K562 (cell line): Measurements from ENCODE around the gene SYT14. TPM values are rescaled to one million over a fixed set of nuclear protein-coding genes. Genes with fewer than 3 reads are reported as not detected.

Experiments used
- ATAC-seq: fragments of 200-7000 bp; cut with Tn5 transposase; 3 replicates; pipeline ENCODE4 v1.9.1; 2020; ENCODE audit warnings: moderate library complexity
- BruUV-seq: library from RNA; stranded (reverse); fragments of 400-500 nt; replicated peaks from 2 replicates; lab custom pipeline; 2021; lab: Mats Ljungman, UMichigan
- CTCF ChIA-PET: fragments of 300-600 bp; formaldehyde crosslinking; extraction: SDS; loops from one replicate; lab custom pipeline; 2021; ENCODE audit warnings: low intra/inter-chr PET ratio; lab: Yijun Ruan, JAX
- POLR2A ChIA-PET: fragments of 300-600, 350-650 bp; sonication (Branson Sonifier 250); formaldehyde crosslinking; extraction: SDS; loops from one replicate; lab custom pipeline; 2021; ENCODE audit warnings: antibody characterized with exemption, inconsistent platforms; lab: Yijun Ruan, JAX
- DNase-seq, 4 experiments: peaks; one replicate each; pipeline versions ENCODE4 v3.0.0 to v3.0.0-alpha.2; 2011 to 2018; ENCODE audit warnings: low spot score in 3 of 4, mixed read lengths in 3 of 4; ENCODE audit errors: extremely low read depth in 1 of 4
- FAIRE-seq: peaks from 2 replicates; lab custom pipeline; 2011; peaks lifted over from hg19 to GRCh38; lab: Jason Lieb, UNC
- H2AFZ ChIP-seq: 2 replicates; pipeline ENCODE4 v1.6.0; 2011; ENCODE audit warnings: low read depth, low read length, control low read depth, inconsistent platforms
- H3K27ac ChIP-seq: fragments of 200-600 bp; 3 replicates; pipeline ENCODE4 v1.8.0; 2011; ENCODE audit warnings: low read depth, mild to moderate bottlenecking, control low read depth, inconsistent platforms, low read length, moderate library complexity, mixed read lengths; ENCODE audit errors: extremely low read depth
- H3K27me3 ChIP-seq, 2 experiments: fragments of 300-600 bp in 1 of 2; 2 replicates in 1 of 2; 3 replicates in 1 of 2; pipeline versions ENCODE4 v1.6.0 to v1.8.0; 2011; ENCODE audit warnings: inconsistent platforms in 2 of 2, low read length in 2 of 2, mild to moderate bottlenecking in 1 of 2, mixed read lengths in 1 of 2, moderate library complexity in 1 of 2; ENCODE audit not compliant: control insufficient read depth in 2 of 2, insufficient read depth in 2 of 2
- H3K36me3 ChIP-seq: fragments of 300-600 bp; 3 replicates; pipeline ENCODE4 v1.8.0; 2011; ENCODE audit warnings: mild to moderate bottlenecking, low read length, inconsistent platforms; ENCODE audit not compliant: control insufficient read depth, insufficient read depth
- H3K4me1 ChIP-seq, 2 experiments: fragments of 200-600 bp in 1 of 2; replicated peaks in 1 of 2; 2 replicates in 1 of 2; 3 replicates in 1 of 2; pipeline versions ENCODE4 v1.5.1 to v1.8.0; 2011; ENCODE audit warnings: inconsistent platforms in 2 of 2, low read length in 2 of 2, mild to moderate bottlenecking in 1 of 2, mixed read lengths in 1 of 2, moderate library complexity in 1 of 2; ENCODE audit not compliant: control insufficient read depth in 2 of 2, insufficient read depth in 2 of 2
- H3K4me2 ChIP-seq: 2 replicates; pipeline ENCODE4 v1.6.1; 2011; ENCODE audit warnings: low read length, control low read depth, inconsistent platforms, mixed read lengths; ENCODE audit not compliant: insufficient read depth
- H3K4me3 ChIP-seq: fragments of 200-600 bp; sonication (generic), shearing (Covaris generic); 2 replicates; pipeline ENCODE4 v1.5.1; 2016; ENCODE audit warnings: control low read depth, inconsistent platforms
- H3K79me2 ChIP-seq: fragments of 200-600 bp; 3 replicates; pipeline ENCODE4 v1.8.0; 2011; ENCODE audit warnings: low read length, inconsistent platforms; ENCODE audit not compliant: control insufficient read depth, insufficient read depth
- H3K9ac ChIP-seq, 2 experiments: 2 replicates each; pipeline versions ENCODE4 v1.6.0 to v1.6.1; 2011; ENCODE audit warnings: low read depth in 2 of 2, low read length in 2 of 2, control low read depth in 1 of 2, inconsistent platforms in 1 of 2, mild to moderate bottlenecking in 1 of 2, mixed read lengths in 1 of 2; ENCODE audit not compliant: insufficient read depth in 1 of 2
- H3K9me1 ChIP-seq: one replicate; pipeline ENCODE4 v1.6.0; 2011; ENCODE audit warnings: inconsistent platforms, mild to moderate bottlenecking, low read length, moderate library complexity; ENCODE audit not compliant: control insufficient read depth, insufficient read depth
- H3K9me3 ChIP-seq: replicated peaks from 2 replicates; pipeline ENCODE4 v1.5.1; 2011; ENCODE audit warnings: low read depth, low read length, inconsistent platforms; ENCODE audit not compliant: control insufficient read depth, insufficient read depth
- H4K20me1 ChIP-seq: replicated peaks from 2 replicates; pipeline ENCODE4 v1.6.1; 2011; ENCODE audit warnings: low read length, inconsistent platforms, mixed read lengths; ENCODE audit not compliant: control insufficient read depth, insufficient read depth
- BACH1 ChIP-seq: fragments of 200-800 bp; sonication (Bioruptor generic); IDR thresholded peaks from 2 replicates; pipeline ENCODE4 v1.6.1; 2016; ENCODE audit warnings: missing genetic modification characterization, missing compliant biosample characterization
- C11orf30 ChIP-seq: fragments of 450-650 bp; IDR thresholded peaks from 2 replicates; pipeline ENCODE4 v1.6.1; 2016; ENCODE audit warnings: low read depth, mild to moderate bottlenecking
- CREB3L1 ChIP-seq: fragments of 450-650 bp; IDR thresholded peaks from 2 replicates; pipeline ENCODE4 v1.6.1; 2014; ENCODE audit warnings: low read depth, mild to moderate bottlenecking, moderate library complexity, borderline replicate concordance
- DACH1 ChIP-seq: fragments of 450-650 bp; IDR thresholded peaks from 2 replicates; pipeline ENCODE4 v1.6.1; 2018; ENCODE audit not compliant: partially characterized antibody
- FOXA3 ChIP-seq, 2 experiments: fragments of 450-650 bp in 1 of 2; sonication (generic) in 1 of 2; formaldehyde crosslinking; IDR thresholded peaks in 1 of 2; conservative IDR thresholded peaks in 1 of 2; 2 replicates each; pipeline versions ENCODE4 v1.4.0 to v1.8.0; 2020 to 2022; ENCODE audit warnings: mild to moderate bottlenecking in 2 of 2, missing genetic modification reagents in 1 of 2
- NCOR1 ChIP-seq: fragments of 450-650 bp; IDR thresholded peaks from 2 replicates; pipeline ENCODE4 v1.6.1; 2016; ENCODE audit warnings: mild to moderate bottlenecking, moderate library complexity
- POLR2B ChIP-seq: fragments of 450-650 bp; IDR thresholded peaks from 2 replicates; pipeline ENCODE4 v1.6.1; 2018; ENCODE audit warnings: low read depth; ENCODE audit not compliant: partially characterized antibody
- POLR2G ChIP-seq: fragments of 200-400 bp; formaldehyde crosslinking; IDR thresholded peaks from 2 replicates; pipeline ENCODE4 v1.6.1; 2017; ENCODE audit warnings: low read depth, mild to moderate bottlenecking, antibody characterized with exemption, low read length, moderate library complexity
- PREB ChIP-seq: sonication (generic); formaldehyde crosslinking; IDR thresholded peaks from 2 replicates; pipeline ENCODE4 v1.8.1; 2023; ENCODE audit warnings: mild to moderate bottlenecking, missing genetic modification reagents
- PTRF ChIP-seq: fragments of 450-650 bp; IDR thresholded peaks from 2 replicates; pipeline ENCODE4 v1.6.1; 2016; ENCODE audit warnings: mild to moderate bottlenecking, missing genetic modification characterization, missing compliant biosample characterization
- RBM39 ChIP-seq: fragments of 200-400 bp; formaldehyde crosslinking; optimal IDR thresholded peaks from 2 replicates; pipeline ENCODE3; 2018; ENCODE audit warnings: low read depth, low read length
- RHOXF2B ChIP-seq: fragments of 250-450 bp; sonication (Bioruptor Pico); conservative IDR thresholded peaks from 2 replicates; pipeline ENCODE4 v1.5.1; 2021
- SLC30A9 ChIP-seq: fragments of 250-450 bp; sonication (Bioruptor Pico); IDR thresholded peaks from 2 replicates; pipeline ENCODE4 v1.8.0; 2022; ENCODE audit warnings: mild to moderate bottlenecking, moderate library complexity
- SNAPC5 ChIP-seq: fragments of 250-450 bp; sonication (Bioruptor Pico); IDR thresholded peaks from 2 replicates; pipeline ENCODE4 v1.8.0; 2021; ENCODE audit warnings: moderate library complexity, mild to moderate bottlenecking, inconsistent platforms
- ZZZ3 ChIP-seq: fragments of 450-650 bp; IDR thresholded peaks from 2 replicates; pipeline ENCODE4 v1.6.1; 2016; ENCODE audit warnings: antibody characterized with exemption, mild to moderate bottlenecking, moderate library complexity
- WGBS: fragments of 100-300 bp; shearing (Covaris generic); methylation state at CpG from one replicate; pipeline ENCODE4 v1.1.6; 2016; ENCODE audit warnings: low coverage, mixed read lengths; ENCODE audit not compliant: insufficient coverage; ENCODE audit errors: missing lambda C conversion rate; 5-methylcytosine and 5-hydroxymethylcytosine counted together
- in situ Hi-C: fragments of 300-500 bp; cut with MboI; formaldehyde crosslinking; loops from 4 replicates; pipeline ENCODE4 v1.15.0; 2018; ENCODE audit warnings: inconsistent platforms, mixed read lengths
- intact Hi-C: fragments of 100-400 bp; cut with micrococcal nuclease; formaldehyde crosslinking; loops from 2 replicates; pipeline ENCODE4 v1.14.2; 2022
- polyA plus RNA-seq, 8 experiments: library from polyadenylated mRNA; depleted of rRNA in 4 of 8; stranded (reverse) in 5 of 8; unstranded in 3 of 8; fragments of >200 nt; fragmentation: Nextera tagmentation in 2 of 8; fragmentation: Illumina TruSeq in 1 of 8; extraction: Ambion mirVana in 2 of 8; extraction: Trizol in 1 of 8; gene quantifications; 2 replicates each; pipeline versions ENCODE4 v1.2.1 to v1.2.3, GENCODE V29; 2011 to 2014; ENCODE audit warnings: inconsistent platforms in 1 of 8, missing spikeins in 1 of 8
- total RNA-seq, 7 experiments: library from RNA; depleted of rRNA in 6 of 7; stranded (reverse); fragments of >200 nt in 6 of 7; fragmentation: Illumina TruSeq in 2 of 7; extraction: Trizol in 2 of 7; gene quantifications; 2 replicates each; pipeline versions ENCODE4 v1.2.1 to v1.2.3, GENCODE V29; 2011 to 2021; ENCODE audit warnings: low replicate concordance in 1 of 7
- TF ChIP-seq, protein P1 (sequence below): IDR thresholded peaks from 2 replicates; pipeline ENCODE4 v1.6.1; 2011; ENCODE audit not compliant: insufficient read length; ENCODE audit errors: extremely low read depth
- TF ChIP-seq, protein P2 (sequence below): fragments of 200-800 bp; sonication (Bioruptor generic); IDR thresholded peaks from 2 replicates; pipeline ENCODE4 v1.6.1; 2017; ENCODE audit warnings: missing genetic modification characterization, missing compliant biosample characterization

The SYT14 gene
- total and polyA plus RNA-seq, 9 of the 15 experiments (the other 6 are each of a cell fraction or from before 2014, with no cell fraction given): 0.01 to 0.04 TPM; not detected in 7

DNA sequence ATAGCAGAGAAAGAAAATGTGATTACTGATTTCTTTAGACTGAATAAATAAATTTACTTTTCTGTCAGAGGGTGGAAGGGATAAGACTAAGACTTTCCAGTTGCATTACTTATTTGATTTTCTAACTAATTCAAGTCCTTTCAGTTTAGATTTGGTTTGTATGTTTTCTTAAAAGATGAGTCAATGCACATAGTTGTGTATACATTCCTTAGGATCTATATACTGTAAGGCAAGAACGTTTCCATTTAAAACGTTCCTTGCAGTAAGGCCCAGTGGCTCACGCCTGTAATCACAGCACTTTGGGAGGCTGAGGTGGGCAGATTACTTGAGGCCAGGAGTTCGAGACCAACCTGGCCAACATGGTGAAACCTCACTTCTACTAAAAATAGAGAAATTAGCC, 280.0 kb downstream of the SYT14 start:
- no peak overlapping the region for H3K9ac ChIP-seq
- H3K27ac ChIP-seq: no peak overlapping the region

More for the DNA sequence above, 280.0 kb downstream of the SYT14 start:
- no peaks in the 10 kb centered on the region for H3K27me3 ChIP-seq
- no peaks in the 10 kb centered on the region for H3K9me3 ChIP-seq
- FAIRE-seq: no peak
- H3K4me2 ChIP-seq: no peak overlapping the region
- TF ChIP-seq DACH1: no peak
- TF ChIP-seq BACH1: no peak
- no peak for TF ChIP-seq C11orf30
- TF ChIP-seq ZZZ3: no peak
- TF ChIP-seq, protein P1, sequence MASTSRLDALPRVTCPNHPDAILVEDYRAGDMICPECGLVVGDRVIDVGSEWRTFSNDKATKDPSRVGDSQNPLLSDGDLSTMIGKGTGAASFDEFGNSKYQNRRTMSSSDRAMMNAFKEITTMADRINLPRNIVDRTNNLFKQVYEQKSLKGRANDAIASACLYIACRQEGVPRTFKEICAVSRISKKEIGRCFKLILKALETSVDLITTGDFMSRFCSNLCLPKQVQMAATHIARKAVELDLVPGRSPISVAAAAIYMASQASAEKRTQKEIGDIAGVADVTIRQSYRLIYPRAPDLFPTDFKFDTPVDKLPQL: no peak
- TF ChIP-seq PREB: no peak
- TF ChIP-seq POLR2B: no peak
- no peak for TF ChIP-seq RBM39
- TF ChIP-seq, protein P2, sequence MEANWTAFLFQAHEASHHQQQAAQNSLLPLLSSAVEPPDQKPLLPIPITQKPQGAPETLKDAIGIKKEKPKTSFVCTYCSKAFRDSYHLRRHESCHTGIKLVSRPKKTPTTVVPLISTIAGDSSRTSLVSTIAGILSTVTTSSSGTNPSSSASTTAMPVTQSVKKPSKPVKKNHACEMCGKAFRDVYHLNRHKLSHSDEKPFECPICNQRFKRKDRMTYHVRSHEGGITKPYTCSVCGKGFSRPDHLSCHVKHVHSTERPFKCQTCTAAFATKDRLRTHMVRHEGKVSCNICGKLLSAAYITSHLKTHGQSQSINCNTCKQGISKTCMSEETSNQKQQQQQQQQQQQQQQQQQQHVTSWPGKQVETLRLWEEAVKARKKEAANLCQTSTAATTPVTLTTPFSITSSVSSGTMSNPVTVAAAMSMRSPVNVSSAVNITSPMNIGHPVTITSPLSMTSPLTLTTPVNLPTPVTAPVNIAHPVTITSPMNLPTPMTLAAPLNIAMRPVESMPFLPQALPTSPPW (CRISPR knock-in tag): no peak
- TF ChIP-seq FOXA3 (CRISPR knock-in tag; conservative IDR thresholded peaks at IDR 0.05 in 1 of 2, IDR thresholded peaks at IDR 0.05 in 1 of 2): no peak
- no peak for TF ChIP-seq POLR2G
- TF ChIP-seq PTRF: no peak
- TF ChIP-seq CREB3L1: no peak
- no peak for TF ChIP-seq SLC30A9 (CRISPR knock-in tag)
- TF ChIP-seq NCOR1: no peak
- no peak for TF ChIP-seq RHOXF2B (CRISPR knock-in tag)
- no peak for TF ChIP-seq SNAPC5 (CRISPR knock-in tag)
- intact Hi-C loops (no loop called here), in situ Hi-C loops (no loop called here)
- no peaks in the 10 kb centered on the region for H4K20me1 ChIP-seq
- ChIA-PET POLR2A (no interaction called here), CTCF (no interaction called here)
- no peak overlapping the region for H2AFZ ChIP-seq
- H3K79me2 ChIP-seq: no peaks in the 10 kb centered on the region
- no peaks in the 10 kb centered on the region for H3K9me1 ChIP-seq
- WGBS: 0% methylated on average over 4 of the region's 4 CpGs
- no peaks in the 10 kb centered on the region for H3K4me1 ChIP-seq
- no peak for DNase-seq
- no TSS peak for BruUV-seq
- no peaks in the 10 kb centered on the region for H3K36me3 ChIP-seq
- H3K4me3 ChIP-seq: no peak overlapping the region
- no peak for ATAC-seq
